ENCODE measurements around the gene CLDN7. TPM values are rescaled to one million over a fixed set of nuclear protein-coding genes. Genes with fewer than 3 reads are reported as not detected.

Gene CLDN7
- total RNA-seq, 4 donors from 2014 or later = 108 to 161 (median 144) TPM

GRCh38 chr17:7226721-7227710 is 35.3 kb downstream of the CLDN7 start:
- peaks cover 4 to 8% of the 10 kb centered on the region in 2 donors for H3K4me1 ChIP-seq
- WGBS, 2 donors = 93 to 95% methylated on average over 23 to 30 of the region's 31 CpGs
- no peak overlapping the region for H3K27ac ChIP-seq
- H3K27me3 ChIP-seq = no peaks in the 10 kb centered on the region
- DNase-seq = no peak
- no peaks in the 10 kb centered on the region for H3K9me3 ChIP-seq
- peaks cover 67 to 75% of the 10 kb centered on the region in 2 donors for H3K36me3 ChIP-seq
- intact Hi-C loops (cut with DNase I) = no loop called here
- no peak overlapping the region for H3K4me3 ChIP-seq (replicated peaks in 1 of 3)
- TF ChIP-seq POLR2A (IDR thresholded peaks at IDR 0.05) (no peak), CTCF (IDR thresholded peaks at IDR 0.05) (no peak)

GRCh38 chr17:7225711-7226331 is 36.5 kb downstream of the CLDN7 start:
- DNase-seq = no peak
- Histone ChIP-seq H3K36me3 (peaks cover 71 to 86% of the 10 kb centered on the region in 2 donors), H3K27ac (no peak overlapping the region)

GRCh38 chr17:7224661-7225111 is 37.6 kb downstream of the CLDN7 start:
- WGBS, 2 donors = 83 to 85% methylated on average over 1 to 9 of the region's 15 CpGs
- intact Hi-C loops (cut with DNase I) = no loop called here
- peaks cover 13 to 21% of the 10 kb centered on the region in 2 donors for H3K4me1 ChIP-seq
- no peak for TF ChIP-seq CTCF (IDR thresholded peaks at IDR 0.05)
- no peak for TF ChIP-seq POLR2A (IDR thresholded peaks at IDR 0.05)
- no peaks in the 10 kb centered on the region for H3K27me3 ChIP-seq
- no peak for DNase-seq
- H3K36me3 ChIP-seq = peaks cover 71 to 77% of the 10 kb centered on the region in 2 donors
- no peak overlapping the region for H3K4me3 ChIP-seq (replicated peaks in 1 of 3)
- H3K27ac ChIP-seq = no peak overlapping the region
- H3K9me3 ChIP-seq = no peaks in the 10 kb centered on the region

More at GRCh38 chr17:7225711-7226331, 36.5 kb downstream of the CLDN7 start:
- no peaks in the 10 kb centered on the region for H3K9me3 ChIP-seq
- no peaks in the 10 kb centered on the region for H3K27me3 ChIP-seq
- 87 to 92% methylated on average over 15 to 17 of the region's 21 CpGs for WGBS, 2 donors
- intact Hi-C loops (cut with DNase I) = no loop called here
- no peak for TF ChIP-seq CTCF (IDR thresholded peaks at IDR 0.05)
- TF ChIP-seq POLR2A (IDR thresholded peaks at IDR 0.05) = no peak
- H3K4me3 ChIP-seq (replicated peaks in 1 of 3) = no peak overlapping the region
- H3K4me1 ChIP-seq = peaks cover 9 to 15% of the 10 kb centered on the region in 2 donors

GRCh38 chr17:7224110-7224509 is 38.2 kb downstream of the CLDN7 start:
- no peak overlapping the region for H3K27ac ChIP-seq
- DNase-seq = no peak
- no peaks in the 10 kb centered on the region for H3K27me3 ChIP-seq
- H3K36me3 ChIP-seq = peaks cover 65 to 71% of the 10 kb centered on the region in 2 donors
- intact Hi-C loops (cut with DNase I) = no loop called here
- H3K4me1 ChIP-seq = peaks cover 13 to 24% of the 10 kb centered on the region in 2 donors
- 77 to 83% methylated on average over 3 of the region's 10 CpGs for WGBS, 2 donors
- H3K4me3 ChIP-seq (replicated peaks in 1 of 3) = no peak overlapping the region
- no peaks in the 10 kb centered on the region for H3K9me3 ChIP-seq
- TF ChIP-seq CTCF (IDR thresholded peaks at IDR 0.05) (no peak), POLR2A (IDR thresholded peaks at IDR 0.05) (no peak)

Measured in thyroid gland (tissue), 4 donors.